Measurements from ENCODE around the gene STARD7.

GRCh38 chr2:96212339-96212738 lies 3.7 kb upstream of the STARD7 start:
- TF ChIP-seq ZFP30 (CRISPR knock-in tag; IDR thresholded peaks at IDR 0.05) (no peak), PATZ1 (CRISPR knock-in tag; IDR thresholded peaks at IDR 0.05; ENCODE audit: borderline replicate concordance) (no peak), CSDC2 (CRISPR knock-in tag; IDR thresholded peaks at IDR 0.05) (no peak)
